CD14-positive monocyte (primary cell): ENCODE data around the gene CNPY3. TPM values are rescaled to one million over a fixed set of nuclear protein-coding genes. Genes with fewer than 3 reads are reported as not detected.
A peak's percentile ranks its signal among the peaks of the same experiment; 100 is the strongest.

Source experiments
- DNase-seq, 3 donors: peaks; one replicate each; pipeline ENCODE4 v3.0.0-alpha.2; 2011 to 2022
- H2AFZ ChIP-seq: 2 replicates; pipeline ENCODE4 v1.6.0; 2012; ENCODE audit warnings: mild to moderate bottlenecking, low read depth, low read length, inconsistent platforms; ENCODE audit not compliant: insufficient read depth, poor library complexity, severe bottlenecking
- H3K27ac ChIP-seq, 2 donors: 1 replicate in 1 of 2; 2 replicates in 1 of 2; pipeline ENCODE4 v1.5.1; 2012 to 2013; ENCODE audit warnings: low read length in 2 of 2, control low read depth in 1 of 2, inconsistent platforms in 1 of 2, low read depth in 1 of 2, mild to moderate bottlenecking in 1 of 2
- H3K27me3 ChIP-seq, 2 donors: one replicate each; pipeline versions ENCODE4 v1.6.0 to v1.6.1; 2011 to 2013; ENCODE audit warnings: low read length in 2 of 2; ENCODE audit not compliant: control insufficient read depth in 2 of 2, insufficient read depth in 2 of 2
- H3K36me3 ChIP-seq, 2 donors: replicated peaks in 1 of 2; 1 replicate in 1 of 2; 2 replicates in 1 of 2; pipeline versions ENCODE4 v1.5.1 to v1.6.1; 2012 to 2013; ENCODE audit warnings: low read length in 2 of 2, control low read depth in 1 of 2, inconsistent platforms in 1 of 2, mild to moderate bottlenecking in 1 of 2; ENCODE audit not compliant: insufficient read depth in 2 of 2, control insufficient read depth in 1 of 2
- H3K4me1 ChIP-seq, 2 donors: 1 replicate in 1 of 2; 2 replicates in 1 of 2; pipeline versions ENCODE4 v1.5.1 to v1.6.1; 2012 to 2013; ENCODE audit warnings: low read length in 2 of 2, control low read depth in 1 of 2, inconsistent platforms in 1 of 2, mild to moderate bottlenecking in 1 of 2, moderate library complexity in 1 of 2; ENCODE audit not compliant: insufficient read depth in 2 of 2, control insufficient read depth in 1 of 2
- H3K4me2 ChIP-seq: replicated peaks from 2 replicates; pipeline ENCODE3; 2012; ENCODE audit warnings: low read length, moderate library complexity, mild to moderate bottlenecking; ENCODE audit not compliant: poor library complexity, severe bottlenecking; ENCODE audit errors: extremely low read depth
- H3K4me3 ChIP-seq, 3 experiments: fragments of 200-600 bp in 1 of 3; sonication (generic) in 1 of 3; replicated peaks in 1 of 3; 1 replicate in 2 of 3; 2 replicates in 1 of 3; pipeline ENCODE4 v1.5.1; 2011 to 2013; ENCODE audit warnings: low read length in 3 of 3, mild to moderate bottlenecking in 3 of 3, control low read depth in 2 of 3, low read depth in 2 of 3, inconsistent platforms in 1 of 3, moderate library complexity in 1 of 3
- H3K79me2 ChIP-seq: 2 replicates; pipeline ENCODE4 v1.6.0; 2012; ENCODE audit warnings: mild to moderate bottlenecking, control low read depth, inconsistent platforms, low read length, moderate library complexity; ENCODE audit not compliant: insufficient read depth
- H3K9ac ChIP-seq: 2 replicates; pipeline ENCODE4 v1.6.0; 2017; ENCODE audit warnings: low read length, mild to moderate bottlenecking; ENCODE audit not compliant: insufficient read depth, poor library complexity, severe bottlenecking
- H3K9me3 ChIP-seq, 2 donors: replicated peaks in 1 of 2; 1 replicate in 1 of 2; 2 replicates in 1 of 2; pipeline versions ENCODE4 v1.5.1 to v1.6.1; 2012 to 2013; ENCODE audit warnings: low read length in 2 of 2, control low read depth in 1 of 2; ENCODE audit not compliant: control insufficient read depth in 1 of 2, insufficient read depth in 1 of 2
- H4K20me1 ChIP-seq: 2 replicates; pipeline ENCODE4 v1.6.0; 2012; ENCODE audit warnings: mild to moderate bottlenecking, low read length, control low read depth, moderate library complexity; ENCODE audit not compliant: insufficient read depth
- H3K27ac Mint-ChIP-seq, 7 donors: one replicate each; pipeline ENCODE4 v1.8.0; 2020; ENCODE audit warnings: mild to moderate bottlenecking in 7 of 7, mixed read lengths in 7 of 7, moderate library complexity in 6 of 7, inconsistent platforms in 2 of 7
- H3K27me3 Mint-ChIP-seq, 3 donors: one replicate each; pipeline ENCODE4 v1.8.0; 2021 to 2022; ENCODE audit warnings: low read depth in 3 of 3, mild to moderate bottlenecking in 3 of 3, mixed read lengths in 3 of 3, moderate library complexity in 3 of 3, inconsistent platforms in 1 of 3
- H3K36me3 Mint-ChIP-seq, 2 donors: one replicate each; pipeline ENCODE4 v1.8.0; 2020; ENCODE audit warnings: mixed read lengths in 2 of 2, inconsistent platforms in 1 of 2, mild to moderate bottlenecking in 1 of 2
- H3K4me1 Mint-ChIP-seq: one replicate; pipeline ENCODE4 v1.8.0; 2020; ENCODE audit warnings: mild to moderate bottlenecking, mixed read lengths
- H3K4me3 Mint-ChIP-seq, 2 donors: one replicate each; pipeline ENCODE4 v1.8.0; 2020; ENCODE audit warnings: mild to moderate bottlenecking in 2 of 2, mixed read lengths in 2 of 2, moderate library complexity in 1 of 2
- H3K9me3 Mint-ChIP-seq, 7 donors: one replicate each; pipeline ENCODE4 v1.8.0; 2020 to 2022; ENCODE audit warnings: mixed read lengths in 7 of 7, mild to moderate bottlenecking in 6 of 7, moderate library complexity in 6 of 7, inconsistent platforms in 2 of 7
- CTCF ChIP-seq: fragments of 200-600 bp; IDR thresholded peaks from one replicate; pipeline ENCODE4 v1.8.0; 2022; ENCODE audit warnings: antibody characterized with exemption, mild to moderate bottlenecking
- WGBS: methylation state at CpG from one replicate; pipeline ENCODE4 v1.1.5; 2013; ENCODE audit warnings: missing lambda C conversion rate; ENCODE audit not compliant: insufficient coverage; 5-methylcytosine and 5-hydroxymethylcytosine counted together
- intact Hi-C, 2 donors: fragments of 100-400 bp; cut with micrococcal nuclease; formaldehyde crosslinking; loops; one replicate each; pipeline versions ENCODE4 v1.15.0 to v1.15.1; 2023
- polyA plus RNA-seq, 3 donors: library from polyadenylated mRNA; depleted of rRNA in 1 of 3; unstranded in 2 of 3; stranded (reverse) in 1 of 3; fragments of 300-500 nt in 2 of 3; fragments of >200 nt in 1 of 3; fragmentation: Illumina TruSeq in 2 of 3; gene quantifications; 1 replicate in 2 of 3; 2 replicates in 1 of 3; pipeline ENCODE4 v1.2.3, GENCODE V29; 2012 to 2021

Gene CNPY3
- polyA plus RNA-seq, 3 donors, result 237 to 295 (median 262) TPM

GRCh38 chr6:42974919-42975505 is 45.7 kb downstream of the CNPY3 start:
- Histone ChIP-seq H3K4me3 (no peak overlapping the region), H3K9ac (no peak overlapping the region), H3K4me1 (peaks cover 28 to 34% of the 10 kb centered on the region in 2 donors), H3K36me3 (peaks cover 0 to 8% of the 10 kb centered on the region in 2 donors), H3K79me2 (peaks cover 34% of the 10 kb centered on the region), H4K20me1 (peaks cover 14% of the 10 kb centered on the region), H3K4me2 (no peak overlapping the region), H3K27me3 (no peaks in the 10 kb centered on the region), H3K27ac (no peak overlapping the region), H3K9me3 (no peaks in the 10 kb centered on the region), H2AFZ (no peak overlapping the region)
- Mint-ChIP-seq H3K36me3 (peaks cover 4 to 26% of the 10 kb centered on the region in 2 donors), H3K4me1 (peaks cover 37% of the 10 kb centered on the region), H3K27ac (peak overlapping the region in 1 of 7 donors; percentile 72), H3K4me3 (no peak overlapping the region), H3K9me3 (peaks cover 0 to 1% (median 0%) of the 10 kb centered on the region in 7 donors), H3K27me3 (no peaks in the 10 kb centered on the region)
- WGBS, result 100% methylated on average over 3 of the region's 5 CpGs
- DNase-seq, result no peak
- no peak for TF ChIP-seq CTCF
- intact Hi-C loops, result loop anchor here (5.0 kb wide), 3 partner anchors 37 to 43 kb away; partner anchors contain the start of genes KLHDC3 (in 2 of the 2) and MEA1 (in 2 of the 2)

- no peak for DNase-seq
- Histone ChIP-seq H2AFZ (peak overlapping the region; percentile 99), H3K4me2 (peak overlapping the region; percentile 97), H3K9ac (peak overlapping the region; percentile 97), H4K20me1 (peaks cover 6% of the 10 kb centered on the region), H3K9me3 (no peaks in the 10 kb centered on the region), H3K27ac (peak overlapping the region; percentile 47 to 93), H3K79me2 (peaks cover 34% of the 10 kb centered on the region), H3K4me1 (peaks cover 23 to 26% of the 10 kb centered on the region in 2 donors), H3K4me3 (peak overlapping the region; percentile 70 to 92 (median 91)), H3K27me3 (no peaks in the 10 kb centered on the region), H3K36me3 (peaks cover 0 to 6% of the 10 kb centered on the region in 2 donors)
- Mint-ChIP-seq H3K27ac (peak overlapping the region in 6 of 7 donors; percentile 57 to 92 (median 88)), H3K27me3 (no peaks in the 10 kb centered on the region), H3K4me1 (peaks cover 31% of the 10 kb centered on the region), H3K9me3 (no peaks in the 10 kb centered on the region), H3K4me3 (peak overlapping the region; percentile 86 to 91), H3K36me3 (peaks cover 4 to 18% of the 10 kb centered on the region in 2 donors)
- no peak for TF ChIP-seq CTCF
- intact Hi-C loops, result loop anchor here (5.0 kb wide), 3 partner anchors 34 to 46 kb away; partner anchors contain the start of genes KLHDC3 (in 2 of the 2) and MEA1 (in 2 of the 2)
- 1% methylated on average over 28 of the region's 28 CpGs for WGBS
Measured at GRCh38 chr6:42978487-42978838, 49.2 kb downstream of the CNPY3 start.
